ENCODE results near the gene GTPBP4.
"Not testable (repeated sequence)": the region's sequence is repeated elsewhere in the genome, so short reads cannot be mapped to it uniquely, and the experiment has no call there.

DNA sequence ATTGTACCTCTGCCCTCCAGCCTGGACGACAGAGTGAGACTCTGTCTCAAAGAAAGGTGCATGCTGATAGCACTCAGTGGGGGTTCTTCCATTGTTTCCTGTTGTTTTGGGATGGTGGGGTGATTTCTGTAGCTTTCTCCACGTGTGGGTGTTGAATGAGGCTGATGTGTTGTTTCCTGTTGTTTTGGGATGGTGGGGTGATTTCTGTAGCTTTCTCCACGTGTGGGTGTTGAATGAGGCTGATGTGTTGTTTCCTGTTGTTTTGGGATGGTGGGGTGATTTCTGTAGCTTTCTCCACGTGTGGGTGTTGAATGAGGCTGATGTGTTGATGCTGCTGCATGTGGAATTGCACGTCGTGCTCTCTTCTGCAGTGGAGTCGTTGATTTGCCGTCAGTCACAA lies 21.7 kb downstream of the GTPBP4 start:
- not testable (repeated sequence) for TF ChIP-seq EP300 (IDR thresholded peaks at IDR 0.05); POLR2A (IDR thresholded peaks at IDR 0.05; ENCODE audit: low read depth)

Measured in esophagus muscularis mucosa (tissue), 2 donors.